Immature natural killer cell (primary cell): ENCODE data around the gene KLHL41. TPM values are rescaled to one million over a fixed set of nuclear protein-coding genes. Genes with fewer than 3 reads are reported as not detected.
A peak's percentile ranks its signal among the peaks of the same experiment; 100 is the strongest.
"Not testable (repeated sequence)": the region's sequence is repeated elsewhere in the genome, so short reads cannot be mapped to it uniquely, and the experiment has no call there.

Source experiments
- DNase-seq, 3 donors: peaks; one replicate each; pipeline ENCODE4 v3.0.0; 2022; ENCODE audit warnings: mixed read lengths in 1 of 3
- H3K27ac Mint-ChIP-seq, 6 donors: one replicate each; pipeline ENCODE4 v1.8.0; 2020; ENCODE audit warnings: mixed read lengths in 6 of 6, mild to moderate bottlenecking in 5 of 6, inconsistent platforms in 4 of 6, moderate library complexity in 3 of 6
- H3K27me3 Mint-ChIP-seq, 3 donors: one replicate each; pipeline ENCODE4 v1.8.0; 2020 to 2021; ENCODE audit warnings: low read depth in 3 of 3, mild to moderate bottlenecking in 3 of 3, mixed read lengths in 3 of 3, moderate library complexity in 3 of 3, inconsistent platforms in 1 of 3
- H3K36me3 Mint-ChIP-seq, 3 donors: one replicate each; pipeline ENCODE4 v1.8.0; 2020; ENCODE audit warnings: mixed read lengths in 3 of 3, inconsistent platforms in 2 of 3, mild to moderate bottlenecking in 2 of 3
- H3K4me1 Mint-ChIP-seq, 2 donors: one replicate each; pipeline ENCODE4 v1.8.0; 2020; ENCODE audit warnings: inconsistent platforms in 2 of 2, mild to moderate bottlenecking in 2 of 2, mixed read lengths in 2 of 2, moderate library complexity in 1 of 2
- H3K4me3 Mint-ChIP-seq, 5 donors: one replicate each; pipeline ENCODE4 v1.8.0; 2020; ENCODE audit warnings: mild to moderate bottlenecking in 5 of 5, mixed read lengths in 5 of 5, inconsistent platforms in 3 of 5, moderate library complexity in 3 of 5
- H3K9me3 Mint-ChIP-seq, 6 donors: one replicate each; pipeline ENCODE4 v1.8.0; 2020; ENCODE audit warnings: mild to moderate bottlenecking in 6 of 6, mixed read lengths in 6 of 6, inconsistent platforms in 4 of 6, moderate library complexity in 3 of 6
- polyA plus RNA-seq, 3 donors: library from polyadenylated mRNA; unstranded; fragments of 300-500 nt; fragmentation: Illumina TruSeq; gene quantifications; one replicate each; pipeline ENCODE4 v1.2.3, GENCODE V29; 2021

KLHL41 gene
- polyA plus RNA-seq, 3 donors from 2014 or later = not detected

DNA sequence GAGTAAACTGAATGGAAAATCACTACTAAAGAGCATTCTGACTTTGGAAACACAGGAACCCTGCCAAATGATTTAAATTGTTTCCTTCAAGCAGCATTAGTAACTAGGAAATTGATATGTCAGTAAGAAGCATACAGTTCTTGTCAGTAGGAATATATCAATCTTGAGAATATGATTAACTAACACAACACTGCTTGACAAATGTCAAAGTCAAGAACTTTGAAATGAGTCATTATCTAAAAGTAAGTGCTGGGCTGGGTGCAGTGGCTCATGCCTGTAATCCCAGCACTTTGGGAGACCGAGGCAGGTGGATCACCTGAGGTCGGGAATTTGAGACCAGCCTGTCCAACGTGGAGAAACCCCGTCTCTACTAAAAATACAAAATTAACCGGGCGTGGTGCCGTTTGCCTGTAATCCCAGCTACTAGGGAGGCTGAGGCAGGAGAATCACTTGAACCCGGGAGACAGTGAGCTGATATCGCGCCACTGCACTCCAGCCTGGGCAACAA, 7.0 kb downstream of the KLHL41 start:
- not testable (repeated sequence) for H3K9me3 Mint-ChIP-seq, H3K4me1 Mint-ChIP-seq, H3K27me3 Mint-ChIP-seq, DNase-seq, H3K27ac Mint-ChIP-seq, H3K36me3 Mint-ChIP-seq, H3K4me3 Mint-ChIP-seq

DNA sequence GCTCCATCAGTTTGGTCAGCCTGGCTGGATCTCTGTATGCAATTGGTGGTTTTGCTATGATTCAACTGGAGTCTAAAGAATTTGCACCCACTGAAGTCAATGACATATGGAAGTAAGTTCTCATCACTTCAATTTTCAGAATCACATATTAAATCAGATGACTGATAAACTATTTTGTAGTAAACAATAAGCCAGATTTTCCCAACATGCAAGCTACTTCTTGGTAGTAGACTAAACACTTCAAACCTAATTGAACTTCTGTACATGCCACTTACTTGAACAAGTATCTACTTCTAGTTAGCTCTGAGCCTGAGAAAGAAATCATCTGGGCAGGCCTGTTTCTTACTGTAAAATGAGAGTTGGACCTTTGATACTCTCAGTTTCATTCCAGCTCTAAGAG, 11.4 kb downstream of the KLHL41 start:
- no peak for DNase-seq
- H3K27ac Mint-ChIP-seq = no peak overlapping the region
- peaks cover 0 to 3% (median 2%) of the 10 kb centered on the region in 3 donors for H3K27me3 Mint-ChIP-seq
- H3K9me3 Mint-ChIP-seq = no peaks in the 10 kb centered on the region
- H3K4me3 Mint-ChIP-seq = no peak overlapping the region
- H3K36me3 Mint-ChIP-seq = peaks cover 0 to 4% (median 0%) of the 10 kb centered on the region in 3 donors
- no peaks in the 10 kb centered on the region for H3K4me1 Mint-ChIP-seq

DNA sequence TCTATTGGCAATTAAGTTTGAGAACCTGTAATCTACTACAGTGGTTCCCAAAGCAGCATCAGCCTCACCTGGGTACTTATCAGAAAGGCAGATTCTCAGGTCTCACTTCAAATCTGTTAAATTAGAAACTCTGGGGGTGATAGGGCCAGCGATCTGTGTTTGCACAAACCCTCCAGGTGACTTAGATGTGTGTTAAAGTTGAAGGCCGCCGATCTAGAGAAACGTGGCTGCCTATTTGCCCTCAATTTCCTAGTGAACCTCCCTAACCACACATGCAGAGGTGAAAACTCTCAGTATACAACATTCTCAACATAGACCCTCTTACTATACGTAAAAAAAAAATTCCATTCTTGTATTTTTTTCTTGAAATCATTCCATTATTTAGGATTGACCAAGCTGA, 14.2 kb downstream of the KLHL41 start:
- Mint-ChIP-seq H3K27me3 (peaks cover 0 to 2% (median 0%) of the 10 kb centered on the region in 3 donors), H3K4me1 (no peaks in the 10 kb centered on the region), H3K9me3 (no peaks in the 10 kb centered on the region), H3K36me3 (peaks cover 0 to 4% (median 0%) of the 10 kb centered on the region in 3 donors), H3K27ac (no peak overlapping the region), H3K4me3 (no peak overlapping the region)
- no peak for DNase-seq

DNA sequence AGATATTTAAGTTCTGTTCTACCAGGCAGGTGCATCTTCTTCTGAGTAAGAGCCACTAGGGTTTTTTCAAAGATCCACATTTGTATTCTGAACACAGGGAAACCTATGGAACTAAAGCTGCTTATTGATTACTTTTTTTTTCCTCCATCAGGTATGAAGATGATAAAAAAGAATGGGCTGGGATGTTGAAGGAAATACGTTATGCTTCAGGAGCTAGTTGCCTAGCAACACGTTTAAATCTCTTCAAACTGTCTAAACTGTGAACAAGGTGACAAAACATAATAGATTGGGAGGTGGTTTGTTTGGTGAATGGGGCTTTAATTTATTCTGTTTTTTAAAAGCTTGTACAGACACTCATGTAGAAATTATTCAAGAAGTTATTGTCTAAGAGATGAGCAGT, 15.9 kb downstream of the KLHL41 start:
- DNase-seq = no peak
- H3K36me3 Mint-ChIP-seq = peaks cover 0 to 8% (median 6%) of the 10 kb centered on the region in 3 donors
- H3K4me3 Mint-ChIP-seq = no peak overlapping the region
- no peaks in the 10 kb centered on the region for H3K9me3 Mint-ChIP-seq
- no peak overlapping the region for H3K27ac Mint-ChIP-seq
- no peaks in the 10 kb centered on the region for H3K4me1 Mint-ChIP-seq
- H3K27me3 Mint-ChIP-seq = peaks cover 0 to 2% (median 0%) of the 10 kb centered on the region in 3 donors

DNA sequence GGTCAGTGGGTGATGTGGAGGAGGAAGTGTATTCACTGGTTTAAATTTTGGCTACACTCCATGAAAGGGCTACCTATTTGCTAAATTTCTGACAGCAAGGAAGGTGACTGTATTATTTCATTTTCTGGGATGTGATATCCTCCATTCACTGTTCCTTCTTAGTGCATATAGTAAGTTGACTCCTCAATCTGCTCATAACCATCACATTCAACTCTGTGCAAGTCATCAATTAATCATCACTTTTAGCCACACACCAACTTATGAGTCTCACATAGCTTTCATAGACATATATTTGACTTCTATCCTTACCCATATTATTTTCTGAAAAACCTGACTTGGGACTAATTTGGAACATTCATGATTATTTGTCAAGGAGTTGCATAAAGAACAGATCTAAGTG, 16.9 kb downstream of the KLHL41 start:
- peaks cover 0 to 2% (median 0%) of the 10 kb centered on the region in 3 donors for H3K27me3 Mint-ChIP-seq
- H3K4me1 Mint-ChIP-seq = no peaks in the 10 kb centered on the region
- no peak for DNase-seq
- no peak overlapping the region for H3K27ac Mint-ChIP-seq
- peaks cover 0 to 10% (median 8%) of the 10 kb centered on the region in 3 donors for H3K36me3 Mint-ChIP-seq
- no peaks in the 10 kb centered on the region for H3K9me3 Mint-ChIP-seq
- H3K4me3 Mint-ChIP-seq = no peak overlapping the region

DNA sequence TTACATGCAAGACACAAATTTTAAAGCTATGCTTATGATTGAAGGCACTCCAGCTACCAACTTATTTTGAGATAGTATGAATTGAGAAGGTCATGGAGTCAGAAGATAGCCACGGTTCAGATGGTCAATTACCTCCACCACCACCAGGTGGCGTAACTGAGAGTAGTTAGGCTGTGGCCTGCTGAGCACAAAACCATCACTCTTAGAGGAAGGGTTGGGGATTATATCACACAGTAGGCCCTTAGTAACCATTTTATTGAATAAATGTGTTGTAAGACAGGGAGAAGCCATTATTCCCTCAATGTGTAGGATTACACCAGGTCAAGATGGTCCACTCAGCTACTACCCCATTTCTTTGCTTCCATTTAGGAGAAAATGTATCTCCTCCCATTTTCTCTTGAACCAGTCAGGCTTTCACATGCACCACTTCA, 18.8 kb downstream of the KLHL41 start:
- peaks cover 0 to 15% (median 4%) of the 10 kb centered on the region in 3 donors for H3K36me3 Mint-ChIP-seq
- no peaks in the 10 kb centered on the region for H3K9me3 Mint-ChIP-seq
- no peak overlapping the region for H3K4me3 Mint-ChIP-seq
- peak overlapping the region in 1 of 6 donors; percentile 80 for H3K27ac Mint-ChIP-seq
- no peaks in the 10 kb centered on the region for H3K4me1 Mint-ChIP-seq
- peaks cover 0 to 2% (median 0%) of the 10 kb centered on the region in 3 donors for H3K27me3 Mint-ChIP-seq
- peak; percentile 46 to 58 (median 56) for DNase-seq

DNA sequence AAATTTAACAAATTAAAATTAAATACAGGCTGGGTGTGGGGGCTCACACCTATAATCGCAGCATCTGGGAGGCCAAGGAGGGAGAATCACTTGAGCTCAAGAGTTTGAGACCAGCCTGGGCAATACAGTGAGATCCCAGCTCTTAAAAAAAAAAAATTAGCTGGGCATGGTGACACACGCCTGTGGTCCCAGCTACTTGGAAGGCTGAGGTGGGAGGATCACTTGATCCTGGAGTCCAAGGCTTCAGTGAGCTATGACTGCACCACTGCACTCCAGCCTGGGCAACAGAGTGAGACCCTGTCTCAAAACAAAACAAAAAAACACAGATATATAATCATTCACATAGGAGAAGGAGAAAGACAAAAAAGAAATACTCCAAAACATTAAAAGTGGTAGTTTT, 30.0 kb downstream of the KLHL41 start:
- H3K4me3 Mint-ChIP-seq, DNase-seq, H3K4me1 Mint-ChIP-seq, H3K27ac Mint-ChIP-seq, H3K27me3 Mint-ChIP-seq, H3K9me3 Mint-ChIP-seq: not testable (repeated sequence)
- peaks cover 6 to 34% (median 29%) of the 10 kb centered on the region in 3 donors for H3K36me3 Mint-ChIP-seq

DNA sequence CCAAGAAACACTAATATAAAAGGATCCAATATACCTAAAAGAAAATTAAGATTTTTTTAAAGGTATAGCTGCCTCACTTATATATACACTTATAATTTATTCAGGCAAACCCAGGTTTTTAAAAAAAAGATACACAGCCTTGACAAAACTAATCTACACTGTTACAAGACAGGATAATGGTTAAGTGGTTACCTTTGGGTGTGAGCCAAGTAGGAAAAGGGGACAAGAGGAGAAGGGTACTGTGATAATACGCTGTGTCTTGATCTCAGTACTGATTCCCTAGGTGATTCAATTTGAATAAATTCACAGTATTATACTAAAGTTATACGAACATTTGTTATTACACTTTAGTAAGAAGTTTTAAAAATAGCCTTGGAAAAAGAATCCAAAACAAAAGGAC, 30.6 kb downstream of the KLHL41 start:
- Mint-ChIP-seq H3K4me3 (no peak overlapping the region), H3K4me1 (no peaks in the 10 kb centered on the region), H3K9me3 (no peaks in the 10 kb centered on the region), H3K36me3 (peaks cover 6 to 36% (median 30%) of the 10 kb centered on the region in 3 donors), H3K27ac (no peak overlapping the region), H3K27me3 (no peaks in the 10 kb centered on the region)
- DNase-seq = no peak

DNA sequence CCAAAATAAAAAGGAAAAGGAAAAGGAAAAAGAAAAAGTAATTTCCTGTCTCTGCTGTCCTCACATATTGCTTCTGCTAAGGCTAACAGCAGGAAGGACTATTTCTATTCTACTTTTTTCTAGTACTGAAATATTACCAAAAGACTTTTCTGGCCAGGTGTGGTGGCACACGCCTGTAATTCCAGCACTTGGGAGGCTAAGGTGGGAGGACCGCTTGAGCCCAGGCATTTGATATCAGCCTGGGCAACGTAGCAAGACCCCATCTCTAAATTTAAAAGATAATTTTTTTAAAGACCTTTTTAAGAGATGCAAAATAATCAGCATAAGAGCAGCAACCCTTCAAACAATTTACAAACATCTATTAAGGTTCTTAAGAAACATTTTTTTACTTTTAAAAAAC, 32.9 kb downstream of the KLHL41 start:
- no peaks in the 10 kb centered on the region for H3K27me3 Mint-ChIP-seq
- H3K4me3 Mint-ChIP-seq = no peak overlapping the region
- H3K4me1 Mint-ChIP-seq = no peaks in the 10 kb centered on the region
- no peak for DNase-seq
- H3K9me3 Mint-ChIP-seq = no peaks in the 10 kb centered on the region
- no peak overlapping the region for H3K27ac Mint-ChIP-seq
- H3K36me3 Mint-ChIP-seq = peaks cover 11 to 32% (median 31%) of the 10 kb centered on the region in 3 donors

DNA sequence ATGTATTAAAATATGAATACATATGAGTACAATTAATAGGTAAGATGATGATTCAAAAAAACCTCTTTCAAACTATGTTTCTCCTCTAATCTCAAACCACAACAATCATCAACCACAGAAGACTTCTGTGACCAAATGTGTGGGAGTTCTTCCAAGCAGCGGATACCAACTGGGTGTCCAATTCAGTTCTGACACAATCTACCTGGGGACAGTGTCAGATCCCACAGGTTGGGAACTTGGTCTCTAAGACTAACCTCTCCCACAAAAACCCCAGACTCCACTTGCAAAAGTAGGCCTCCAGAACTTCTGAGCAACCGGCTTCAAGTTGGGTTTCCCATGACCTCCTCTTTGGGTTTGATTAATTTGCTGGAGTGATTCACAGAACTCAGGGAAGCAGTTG, 37.3 kb downstream of the KLHL41 start:
- H3K4me3 Mint-ChIP-seq = no peak overlapping the region
- H3K9me3 Mint-ChIP-seq = no peaks in the 10 kb centered on the region
- H3K36me3 Mint-ChIP-seq = peaks cover 11 to 33% (median 29%) of the 10 kb centered on the region in 3 donors
- H3K27me3 Mint-ChIP-seq = no peaks in the 10 kb centered on the region
- DNase-seq = no peak
- no peaks in the 10 kb centered on the region for H3K4me1 Mint-ChIP-seq
- H3K27ac Mint-ChIP-seq = no peak overlapping the region

DNA sequence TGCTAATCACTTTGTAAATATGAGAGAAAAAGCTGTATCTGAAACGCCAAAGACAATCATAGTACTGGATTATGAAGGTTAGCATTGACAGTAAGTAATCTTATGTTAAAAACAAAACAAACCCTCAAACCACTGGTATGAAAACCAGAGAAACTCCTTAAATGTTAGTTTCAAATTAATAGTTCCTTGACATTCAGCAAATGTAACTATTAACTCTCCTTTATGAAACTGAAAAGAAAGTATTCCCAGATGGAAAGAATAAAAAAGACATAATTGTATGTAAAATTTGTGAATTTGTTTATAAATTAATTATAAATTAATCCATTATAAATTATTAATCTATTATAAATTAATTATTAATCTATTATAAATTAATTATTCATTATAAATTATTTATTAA, 51.9 kb downstream of the KLHL41 start:
- Mint-ChIP-seq H3K27ac (peak overlapping the region in 3 of 6 donors; percentile 73 to 89 (median 83)), H3K4me3 (no peak overlapping the region), H3K9me3 (peaks cover 0 to 3% (median 0%) of the 10 kb centered on the region in 6 donors), H3K36me3 (peaks cover 3 to 7% (median 4%) of the 10 kb centered on the region in 3 donors), H3K27me3 (peaks cover 15 to 18% (median 17%) of the 10 kb centered on the region in 3 donors), H3K4me1 (no peaks in the 10 kb centered on the region)
- no peak for DNase-seq

DNA sequence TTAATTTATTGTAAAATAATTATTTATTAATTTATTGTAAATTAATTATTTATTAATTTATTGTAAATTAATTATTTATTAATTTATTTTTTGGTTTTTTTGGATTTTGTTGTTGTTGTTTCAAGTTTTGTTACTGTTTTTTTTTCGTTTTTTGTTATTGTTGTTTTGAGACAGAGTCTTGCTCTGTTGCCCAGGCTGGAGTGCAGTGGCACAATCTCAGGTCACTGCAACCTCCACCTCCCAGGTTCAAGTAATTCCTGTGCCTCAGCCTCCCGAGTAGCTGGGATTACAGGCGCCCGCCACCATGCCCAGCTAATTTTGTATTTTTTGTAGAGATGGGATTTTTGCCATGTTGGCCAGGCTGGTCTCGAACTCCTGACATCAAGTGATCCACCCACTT, 52.6 kb downstream of the KLHL41 start:
- peak overlapping the region in 1 of 5 donors; percentile 11 for H3K4me3 Mint-ChIP-seq

DNA sequence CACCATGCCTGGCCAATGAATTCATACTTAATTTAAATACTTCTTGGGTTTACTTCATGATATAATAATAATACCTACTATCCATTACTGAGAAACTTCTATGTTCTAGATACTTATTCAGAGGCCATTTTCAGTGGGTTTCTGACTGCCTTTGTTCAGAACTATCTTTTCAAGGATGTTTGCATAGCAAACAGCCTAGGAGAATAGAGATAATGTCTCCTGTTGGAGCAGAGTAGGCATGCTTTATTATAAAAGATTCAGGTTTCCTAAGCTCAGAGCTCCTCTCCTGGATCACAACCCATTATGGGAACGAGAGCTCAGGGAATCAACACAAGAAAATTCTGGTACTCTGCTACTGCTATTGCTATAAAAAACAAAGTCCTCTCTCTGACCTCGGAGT, 53.0 kb downstream of the KLHL41 start:
- Mint-ChIP-seq H3K27me3 (peaks cover 15 to 18% (median 17%) of the 10 kb centered on the region in 3 donors), H3K36me3 (peaks cover 3 to 7% (median 7%) of the 10 kb centered on the region in 3 donors), H3K4me1 (no peaks in the 10 kb centered on the region), H3K27ac (peak overlapping the region in 3 of 6 donors; percentile 57 to 91 (median 65)), H3K4me3 (peak overlapping the region in 1 of 5 donors; percentile 11), H3K9me3 (peaks cover 0 to 3% (median 0%) of the 10 kb centered on the region in 6 donors)
- DNase-seq = no peak

More for the DNA sequence above, 52.6 kb downstream of the KLHL41 start:
- H3K9me3 Mint-ChIP-seq, DNase-seq, H3K36me3 Mint-ChIP-seq, H3K4me1 Mint-ChIP-seq: not testable (repeated sequence)
- Mint-ChIP-seq H3K27ac (peak overlapping the region in 3 of 6 donors; percentile 57 to 91 (median 65)), H3K27me3 (peaks cover 15 to 18% (median 17%) of the 10 kb centered on the region in 3 donors)

DNA sequence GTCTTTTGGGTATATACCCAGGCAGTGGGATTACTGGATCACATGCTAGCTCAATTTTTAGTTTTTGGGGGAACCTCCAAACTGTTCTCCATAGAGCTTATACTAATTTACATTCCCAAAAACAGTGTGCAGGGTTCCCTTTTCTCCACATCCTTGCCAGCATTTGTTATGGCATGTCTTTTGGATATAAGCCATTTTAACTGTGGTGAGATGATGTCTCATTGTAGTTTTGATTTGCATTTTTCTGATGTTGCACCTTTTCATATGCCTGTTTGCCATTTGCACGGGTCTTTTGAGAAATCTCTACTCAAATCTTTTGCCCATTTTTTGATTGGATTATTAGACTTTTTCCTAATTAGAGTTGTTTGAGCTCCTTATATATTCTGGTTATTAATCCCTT, 56.2 kb downstream of the KLHL41 start:
- Mint-ChIP-seq H3K4me3 (no peak overlapping the region), H3K4me1 (peaks cover 0 to 4% of the 10 kb centered on the region in 2 donors), H3K27me3 (peaks cover 11 to 15% (median 15%) of the 10 kb centered on the region in 3 donors), H3K27ac (no peak overlapping the region), H3K9me3 (peaks cover 0 to 3% (median 0%) of the 10 kb centered on the region in 6 donors), H3K36me3 (peaks cover 3 to 16% (median 12%) of the 10 kb centered on the region in 3 donors)
- DNase-seq = no peak

DNA sequence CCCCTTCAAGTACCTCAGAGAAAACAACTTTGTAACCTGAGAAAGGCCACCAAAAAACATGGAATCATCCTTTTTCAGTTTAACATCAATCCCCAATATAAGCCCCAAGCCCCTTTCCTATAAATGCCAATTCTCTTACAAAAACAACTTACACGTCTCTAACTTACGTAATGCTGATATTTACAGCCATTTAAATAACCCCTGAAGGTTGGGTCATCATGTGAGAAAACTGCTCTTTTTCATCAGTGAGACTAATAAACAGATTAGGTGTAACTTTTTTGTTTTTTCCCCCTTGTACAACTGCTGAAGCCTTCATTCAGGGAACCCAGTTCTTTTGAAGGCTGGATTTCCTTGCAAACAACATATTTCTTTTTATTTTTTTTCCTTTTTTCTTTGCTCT, 60.4 kb downstream of the KLHL41 start:
- no peak for DNase-seq
- Mint-ChIP-seq H3K27me3 (no peaks in the 10 kb centered on the region), H3K36me3 (peaks cover 0 to 16% (median 12%) of the 10 kb centered on the region in 3 donors), H3K4me1 (peaks cover 16 to 17% of the 10 kb centered on the region in 2 donors), H3K27ac (peak overlapping the region in 2 of 6 donors; percentile 8 to 33), H3K4me3 (no peak overlapping the region), H3K9me3 (peaks cover 0 to 3% (median 0%) of the 10 kb centered on the region in 6 donors)
